Hepatocyte (in vitro differentiated cells): Measurements from ENCODE around the gene TCHP. TPM values are rescaled to one million over a fixed set of nuclear protein-coding genes. Genes with fewer than 3 reads are reported as not detected.

Experiments
- DNase-seq: peaks from one replicate; pipeline ENCODE4 v3.0.0-alpha.2; 2016; ENCODE audit warnings: low spot score
- H2AFZ ChIP-seq: fragments of 200-600 bp; sonication (generic); 2 replicates; pipeline ENCODE4 v1.6.0; 2016; ENCODE audit warnings: antibody characterized with exemption, mild to moderate bottlenecking
- H3K27ac ChIP-seq: fragments of 200-600 bp; sonication (generic); 2 replicates; pipeline ENCODE4 v1.5.1; 2016; ENCODE audit warnings: mild to moderate bottlenecking
- H3K27me3 ChIP-seq: fragments of 200-600 bp; sonication (generic); 2 replicates; pipeline ENCODE4 v1.6.1; 2016
- H3K36me3 ChIP-seq: fragments of 200-600 bp; sonication (generic); replicated peaks from 2 replicates; pipeline ENCODE4 v1.5.1; 2016; ENCODE audit warnings: low read depth; ENCODE audit not compliant: insufficient read depth
- H3K4me1 ChIP-seq: fragments of 200-600 bp; sonication (generic); 2 replicates; pipeline ENCODE4 v1.5.1; 2016; ENCODE audit warnings: mild to moderate bottlenecking, moderate library complexity; ENCODE audit not compliant: insufficient read depth
- H3K4me2 ChIP-seq: fragments of 200-600 bp; sonication (generic); 2 replicates; pipeline ENCODE4 v1.6.0; 2016
- H3K4me3 ChIP-seq: fragments of 200-600 bp; sonication (generic); 2 replicates; pipeline ENCODE4 v1.5.1; 2016; ENCODE audit warnings: mild to moderate bottlenecking
- H3K79me2 ChIP-seq: fragments of 200-600 bp; sonication (generic); 2 replicates; pipeline ENCODE4 v1.6.0; 2017; ENCODE audit warnings: mild to moderate bottlenecking
- H3K9me2 ChIP-seq: fragments of 200-600 bp; sonication (generic); replicated peaks from 2 replicates; pipeline ENCODE4 v1.6.0; 2017; ENCODE audit warnings: mild to moderate bottlenecking; ENCODE audit not compliant: insufficient read depth
- H3K9me3 ChIP-seq: fragments of 200-600 bp; sonication (generic); 2 replicates; pipeline ENCODE4 v1.5.1; 2016; ENCODE audit warnings: low read depth, mild to moderate bottlenecking
- H4K20me1 ChIP-seq: fragments of 200-600 bp; sonication (generic); 2 replicates; pipeline ENCODE4 v1.6.0; 2016; ENCODE audit warnings: mild to moderate bottlenecking; ENCODE audit not compliant: insufficient read depth, poor library complexity, severe bottlenecking
- CTCF ChIP-seq: fragments of 200-600 bp; sonication (generic); IDR thresholded peaks from 2 replicates; pipeline ENCODE4 v1.5.1; 2016; ENCODE audit warnings: antibody characterized with exemption, mild to moderate bottlenecking; ENCODE audit not compliant: poor library complexity
- EZH2 ChIP-seq: fragments of 200-600 bp; sonication (generic); IDR thresholded peaks from 2 replicates; pipeline ENCODE4 v1.6.1; 2016; ENCODE audit warnings: antibody characterized with exemption, mild to moderate bottlenecking, borderline replicate concordance
- EZH2phosphoT487 ChIP-seq: fragments of 200-600 bp; sonication (generic); IDR thresholded peaks from one replicate; pipeline ENCODE4 v1.6.1; 2018; ENCODE audit warnings: antibody characterized with exemption, mild to moderate bottlenecking, low read depth, moderate library complexity; ENCODE audit not compliant: unreplicated experiment, severe bottlenecking
- WGBS: methylation state at CpG from one replicate; pipeline ENCODE4 v1.1.6; 2016; ENCODE audit warnings: low lambda C conversion rate; ENCODE audit errors: missing lambda C conversion rate; 5-methylcytosine and 5-hydroxymethylcytosine counted together
- polyA plus RNA-seq: library from polyadenylated mRNA; unstranded; fragments of >200 nt; fragmentation: Nextera tagmentation; extraction: Ambion mirVana; gene quantifications from 2 replicates; pipeline ENCODE4 v1.2.1, GENCODE V29; 2016
- total RNA-seq: library from RNA; depleted of rRNA; stranded (reverse); fragments of >200 nt; gene quantifications from 2 replicates; pipeline ENCODE4 v1.2.3, GENCODE V29; 2014

Gene TCHP
- total and polyA plus RNA-seq, 2 experiments from 2014 or later = 5.5 to 8.0 TPM

DNA sequence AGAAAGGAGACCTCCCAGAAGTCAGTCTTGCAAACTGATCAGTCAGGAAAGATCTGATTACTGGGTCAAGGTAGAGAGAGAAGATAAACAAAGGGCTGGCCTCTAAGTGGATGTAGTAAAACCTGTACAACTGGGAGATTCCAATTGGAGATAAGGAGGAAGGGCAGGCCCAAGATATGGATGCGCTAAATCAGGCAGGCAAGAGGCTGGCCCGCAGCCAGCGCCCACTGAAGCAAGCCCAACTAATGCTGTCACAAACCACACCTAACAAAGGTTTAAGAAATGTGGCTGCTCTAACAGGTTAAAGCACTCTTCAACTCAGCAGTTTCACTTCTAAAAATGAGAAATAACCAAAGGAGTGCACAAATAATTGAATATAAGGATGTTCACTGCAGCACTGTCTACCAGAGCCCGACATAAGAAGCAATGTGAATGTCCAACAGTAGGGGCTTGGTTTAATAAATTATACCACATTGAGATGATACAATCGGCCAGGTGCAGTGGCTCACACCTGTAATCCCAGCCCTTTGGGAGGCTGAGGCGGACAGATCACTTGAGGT, 24.4 kb upstream of the TCHP start:
- Histone ChIP-seq H3K4me3 (no peak overlapping the region), H3K4me2 (peak overlapping the region; percentile 42), H2AFZ (no peak overlapping the region), H3K9me3 (no peaks in the 10 kb centered on the region), H3K79me2 (peaks cover 57% of the 10 kb centered on the region), H4K20me1 (no peaks in the 10 kb centered on the region), H3K9me2 (no peaks in the 10 kb centered on the region), H3K36me3 (no peaks in the 10 kb centered on the region), H3K27ac (peak overlapping the region; percentile 64), H3K27me3 (no peaks in the 10 kb centered on the region), H3K4me1 (peaks cover 24% of the 10 kb centered on the region)
- DNase-seq = peak; percentile 60
- TF ChIP-seq EZH2phosphoT487 = no peak
- TF ChIP-seq EZH2 = no peak
- TF ChIP-seq CTCF = no peak
- 60% methylated on average over 6 of the region's 6 CpGs for WGBS

DNA sequence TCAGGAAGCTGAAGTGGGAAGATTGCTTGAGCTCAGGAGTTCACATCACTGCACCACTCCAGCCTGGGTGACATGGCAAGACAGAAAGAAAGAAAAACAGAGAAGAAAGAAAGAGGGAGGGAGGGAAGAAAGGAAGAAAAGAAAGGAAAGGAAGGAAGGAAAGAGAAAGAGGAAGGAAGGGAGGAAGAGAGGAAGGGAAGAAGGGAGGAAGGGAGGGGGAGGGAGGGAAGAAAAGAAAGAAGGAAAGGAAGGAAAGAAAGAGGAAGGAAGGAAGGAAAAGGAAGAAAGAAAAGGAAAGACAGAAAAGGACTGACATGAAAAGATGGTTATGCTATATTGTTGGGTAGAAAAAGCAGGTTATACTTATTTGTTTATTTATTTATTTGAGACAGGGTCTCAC, 23.7 kb upstream of the TCHP start:
- TF ChIP-seq EZH2 = no peak
- TF ChIP-seq EZH2phosphoT487 = no peak
- TF ChIP-seq CTCF = no peak
- H3K27me3 ChIP-seq = no peaks in the 10 kb centered on the region
- peaks cover 29% of the 10 kb centered on the region for H3K4me1 ChIP-seq
- peak overlapping the region; percentile 64 for H3K27ac ChIP-seq
- no peaks in the 10 kb centered on the region for H4K20me1 ChIP-seq
- H3K9me3 ChIP-seq = no peaks in the 10 kb centered on the region
- no peaks in the 10 kb centered on the region for H3K36me3 ChIP-seq
- no peak overlapping the region for H3K4me2 ChIP-seq
- no peak overlapping the region for H2AFZ ChIP-seq
- H3K9me2 ChIP-seq = no peaks in the 10 kb centered on the region
- H3K79me2 ChIP-seq = peaks cover 57% of the 10 kb centered on the region
- no peak overlapping the region for H3K4me3 ChIP-seq
- DNase-seq = no peak

- H2AFZ ChIP-seq = no peak overlapping the region
- DNase-seq = no peak
- H3K9me3 ChIP-seq = no peaks in the 10 kb centered on the region
- no peak overlapping the region for H3K4me3 ChIP-seq
- no peaks in the 10 kb centered on the region for H4K20me1 ChIP-seq
- peaks cover 55% of the 10 kb centered on the region for H3K79me2 ChIP-seq
- peak overlapping the region; percentile 41 for H3K4me2 ChIP-seq
- H3K27me3 ChIP-seq = no peaks in the 10 kb centered on the region
- peaks cover 21% of the 10 kb centered on the region for H3K4me1 ChIP-seq
- H3K9me2 ChIP-seq = no peaks in the 10 kb centered on the region
- TF ChIP-seq CTCF = no peak
- no peak for TF ChIP-seq EZH2phosphoT487
- TF ChIP-seq EZH2 = no peak
- H3K36me3 ChIP-seq = no peaks in the 10 kb centered on the region
- H3K27ac ChIP-seq = no peak overlapping the region
- WGBS = 54% methylated on average over 10 of the region's 10 CpGs
Observed at GRCh38 chr12:109877504-109878246, 22.4 kb upstream of the TCHP start.
